Nephron progenitor cell (in vitro differentiated cells): ENCODE results near the gene MCTP1.
"Not testable (repeated sequence)": the region's sequence is repeated elsewhere in the genome, so short reads cannot be mapped to it uniquely, and the experiment has no call there.

Experiments
- DNase-seq: peaks from one replicate; pipeline ENCODE4 v3.0.0; 2021
- H3K27ac Mint-ChIP-seq: 2 replicates; pipeline ENCODE4 v1.8.0; 2021; ENCODE audit warnings: mild to moderate bottlenecking, moderate library complexity, mixed read lengths
- H3K27me3 Mint-ChIP-seq: 2 replicates; pipeline ENCODE4 v1.8.0; 2021; ENCODE audit warnings: mild to moderate bottlenecking, low read depth, mixed read lengths; ENCODE audit not compliant: poor library complexity
- H3K36me3 Mint-ChIP-seq: 2 replicates; pipeline ENCODE4 v1.8.0; 2021; ENCODE audit warnings: low read depth, mixed read lengths
- H3K4me1 Mint-ChIP-seq: 2 replicates; pipeline ENCODE4 v1.8.0; 2021; ENCODE audit warnings: mixed read lengths
- H3K4me3 Mint-ChIP-seq: 2 replicates; pipeline ENCODE4 v1.8.0; 2021; ENCODE audit warnings: mild to moderate bottlenecking, moderate library complexity, mixed read lengths
- H3K9me3 Mint-ChIP-seq: 2 replicates; pipeline ENCODE4 v1.8.0; 2021; ENCODE audit warnings: mild to moderate bottlenecking, moderate library complexity, mixed read lengths
- TF ChIP-seq, protein P1 (sequence below): fragments of 200-600 bp; sonication (generic); IDR thresholded peaks from 2 replicates; pipeline ENCODE4 v1.5.0; 2021; ENCODE audit warnings: antibody characterized with exemption

MCTP1 gene

DNA sequence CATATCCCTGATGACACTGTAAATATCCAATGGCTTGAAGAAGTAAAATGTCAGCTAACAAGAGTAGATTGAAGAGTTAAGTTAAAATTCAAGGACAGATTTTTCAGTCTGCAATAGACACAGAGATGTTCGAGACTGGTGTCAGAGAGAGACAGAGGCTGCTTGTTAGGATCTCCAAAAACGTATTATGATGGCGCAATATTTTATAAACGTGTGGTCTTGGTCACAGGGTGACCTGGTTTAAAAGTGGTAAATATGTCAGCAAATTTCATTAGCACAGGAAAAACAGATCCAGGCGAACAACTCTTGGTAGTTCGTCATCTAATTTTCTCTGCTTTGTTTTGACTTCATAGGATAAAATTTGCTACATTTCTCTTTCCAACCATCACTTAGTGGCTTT lies 317.4 kb downstream of the MCTP1 start:
- TF ChIP-seq, protein P1, sequence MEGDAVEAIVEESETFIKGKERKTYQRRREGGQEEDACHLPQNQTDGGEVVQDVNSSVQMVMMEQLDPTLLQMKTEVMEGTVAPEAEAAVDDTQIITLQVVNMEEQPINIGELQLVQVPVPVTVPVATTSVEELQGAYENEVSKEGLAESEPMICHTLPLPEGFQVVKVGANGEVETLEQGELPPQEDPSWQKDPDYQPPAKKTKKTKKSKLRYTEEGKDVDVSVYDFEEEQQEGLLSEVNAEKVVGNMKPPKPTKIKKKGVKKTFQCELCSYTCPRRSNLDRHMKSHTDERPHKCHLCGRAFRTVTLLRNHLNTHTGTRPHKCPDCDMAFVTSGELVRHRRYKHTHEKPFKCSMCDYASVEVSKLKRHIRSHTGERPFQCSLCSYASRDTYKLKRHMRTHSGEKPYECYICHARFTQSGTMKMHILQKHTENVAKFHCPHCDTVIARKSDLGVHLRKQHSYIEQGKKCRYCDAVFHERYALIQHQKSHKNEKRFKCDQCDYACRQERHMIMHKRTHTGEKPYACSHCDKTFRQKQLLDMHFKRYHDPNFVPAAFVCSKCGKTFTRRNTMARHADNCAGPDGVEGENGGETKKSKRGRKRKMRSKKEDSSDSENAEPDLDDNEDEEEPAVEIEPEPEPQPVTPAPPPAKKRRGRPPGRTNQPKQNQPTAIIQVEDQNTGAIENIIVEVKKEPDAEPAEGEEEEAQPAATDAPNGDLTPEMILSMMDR, result no peak
- no peak overlapping the region for H3K27ac Mint-ChIP-seq
- H3K4me1 Mint-ChIP-seq, result no peaks in the 10 kb centered on the region

GRCh38 chr5:94959279-94959678 lies 325.6 kb downstream of the MCTP1 start:
- not testable (repeated sequence) for DNase-seq, H3K27ac Mint-ChIP-seq, H3K4me1 Mint-ChIP-seq, H3K36me3 Mint-ChIP-seq, H3K4me3 Mint-ChIP-seq, H3K27me3 Mint-ChIP-seq
- peaks cover 37% of the 10 kb centered on the region for H3K9me3 Mint-ChIP-seq

More for the DNA sequence above, 317.4 kb downstream of the MCTP1 start:
- DNase-seq, result no peak
- no peaks in the 10 kb centered on the region for H3K36me3 Mint-ChIP-seq
- H3K9me3 Mint-ChIP-seq, result peaks cover 9% of the 10 kb centered on the region
- peaks cover 4% of the 10 kb centered on the region for H3K27me3 Mint-ChIP-seq
- H3K4me3 Mint-ChIP-seq, result no peak overlapping the region

GRCh38 chr5:94945656-94946055 lies 339.2 kb downstream of the MCTP1 start:
- Mint-ChIP-seq H3K27me3 (no peaks in the 10 kb centered on the region), H3K36me3 (no peaks in the 10 kb centered on the region), H3K4me1 (no peaks in the 10 kb centered on the region), H3K27ac (no peak overlapping the region), H3K4me3 (no peak overlapping the region), H3K9me3 (no peaks in the 10 kb centered on the region)
- TF ChIP-seq, protein P1, result no peak
- DNase-seq, result no peak

GRCh38 chr5:94944160-94944559 lies 340.7 kb downstream of the MCTP1 start:
- Mint-ChIP-seq H3K9me3 (no peaks in the 10 kb centered on the region), H3K36me3 (no peaks in the 10 kb centered on the region), H3K4me3 (no peak overlapping the region), H3K4me1 (no peaks in the 10 kb centered on the region), H3K27ac (no peak overlapping the region), H3K27me3 (no peaks in the 10 kb centered on the region)
- DNase-seq, result no peak
- TF ChIP-seq, protein P1, result no peak

GRCh38 chr5:94941122-94941755 lies 343.7 kb downstream of the MCTP1 start:
- no peak for DNase-seq
- no peak overlapping the region for H3K27ac Mint-ChIP-seq
- peaks cover 8% of the 10 kb centered on the region for H3K27me3 Mint-ChIP-seq
- TF ChIP-seq, protein P1, result no peak
- H3K9me3 Mint-ChIP-seq, result no peaks in the 10 kb centered on the region
- H3K36me3 Mint-ChIP-seq, result no peaks in the 10 kb centered on the region
- no peak overlapping the region for H3K4me3 Mint-ChIP-seq
- H3K4me1 Mint-ChIP-seq, result no peaks in the 10 kb centered on the region

DNA sequence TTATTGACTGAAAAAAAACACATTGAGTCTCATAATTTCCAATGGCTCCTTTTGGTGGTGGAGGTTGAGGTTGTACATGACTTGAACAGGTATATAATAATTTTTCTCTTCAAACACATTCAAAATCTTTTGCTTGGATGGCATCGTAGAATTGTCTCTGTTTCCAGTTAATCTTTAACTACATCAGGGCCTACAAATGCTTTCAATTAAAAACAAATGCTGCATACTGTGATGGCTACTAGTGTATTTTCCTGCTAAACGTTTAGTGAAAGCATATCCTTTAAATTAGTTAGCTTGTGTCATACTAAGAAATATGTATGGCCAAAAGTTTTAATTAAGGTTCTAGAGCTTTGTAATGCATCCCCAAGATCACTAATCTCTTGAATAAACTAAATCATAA lies 352.6 kb downstream of the MCTP1 start:
- no peaks in the 10 kb centered on the region for H3K36me3 Mint-ChIP-seq
- H3K4me1 Mint-ChIP-seq, result no peaks in the 10 kb centered on the region
- TF ChIP-seq, protein P1, result no peak
- no peak for DNase-seq
- no peak overlapping the region for H3K27ac Mint-ChIP-seq
- H3K4me3 Mint-ChIP-seq, result no peak overlapping the region
- H3K27me3 Mint-ChIP-seq, result peaks cover 4% of the 10 kb centered on the region
- H3K9me3 Mint-ChIP-seq, result no peaks in the 10 kb centered on the region
